GM18511 (cell line): Measurements from ENCODE around the gene KCTD19.
"Not testable (repeated sequence)": the region's sequence is repeated elsewhere in the genome, so short reads cannot be mapped to it uniquely, and the experiment has no call there.

ENCODE experiments used
- ATAC-seq: cut with Tn5 transposase; IDR thresholded peaks from one replicate; pipeline ENCODE4 v1.9.1; 2021; ENCODE audit warnings: mild to moderate bottlenecking, moderate library complexity; ENCODE audit not compliant: unreplicated experiment

KCTD19 gene

GRCh38 chr16:67326472-67327309 is at the start of gene KCTD19, which contains the start of gene LRRC36:
Gene KCTD19, minus strand, starts transcription at chr16:67326741. Its CDS starts 34 bp downstream, at chr16:67326707.
Gene LRRC36, plus strand, starts transcription at chr16:67326815. Its CDS starts 48 bp downstream, at chr16:67326863.
- peak; percentile 54 for ATAC-seq

- not testable (repeated sequence) for ATAC-seq
Measured at GRCh38 chr16:67376012-67376411, 49.5 kb upstream of the KCTD19 start.

- ATAC-seq: no peak
Measured at GRCh38 chr16:67372664-67373063, 46.1 kb upstream of the KCTD19 start.

- no peak for ATAC-seq
Measured at GRCh38 chr16:67370661-67371060, 44.1 kb upstream of the KCTD19 start.

- ATAC-seq: no peak
Measured at GRCh38 chr16:67364600-67365235, 38.2 kb upstream of the KCTD19 start.

GRCh38 chr16:67361038-67361437 is 34.5 kb upstream of the KCTD19 start:
- ATAC-seq: no peak

- ATAC-seq: not testable (repeated sequence)
Measured at GRCh38 chr16:67359540-67360269, 33.2 kb upstream of the KCTD19 start.

GRCh38 chr16:67357561-67357960 is 31.0 kb upstream of the KCTD19 start:
- no peak for ATAC-seq

- no peak for ATAC-seq
Measured at GRCh38 chr16:67356396-67356795, 29.9 kb upstream of the KCTD19 start.

GRCh38 chr16:67352463-67352862 is 25.9 kb upstream of the KCTD19 start:
- ATAC-seq: not testable (repeated sequence)

- ATAC-seq: no peak
Measured at GRCh38 chr16:67350324-67350723, 23.8 kb upstream of the KCTD19 start.

- ATAC-seq: no peak
Measured at GRCh38 chr16:67349172-67349571, 22.6 kb upstream of the KCTD19 start.

- ATAC-seq: no peak
Measured at GRCh38 chr16:67346341-67346740, 19.8 kb upstream of the KCTD19 start.

- no peak for ATAC-seq
Measured at GRCh38 chr16:67345401-67345800, 18.9 kb upstream of the KCTD19 start.

GRCh38 chr16:67342616-67343015 is 16.1 kb upstream of the KCTD19 start:
- no peak for ATAC-seq

GRCh38 chr16:67341250-67341649 is 14.7 kb upstream of the KCTD19 start:
- ATAC-seq: no peak

GRCh38 chr16:67339453-67339852 is 12.9 kb upstream of the KCTD19 start:
- ATAC-seq: no peak

GRCh38 chr16:67336648-67337047 is 10.1 kb upstream of the KCTD19 start:
- no peak for ATAC-seq

- ATAC-seq: no peak
Measured at GRCh38 chr16:67336116-67336515, 9.6 kb upstream of the KCTD19 start.

GRCh38 chr16:67333315-67333714 is 6.8 kb upstream of the KCTD19 start:
- ATAC-seq: no peak

GRCh38 chr16:67329901-67330300 is 3.4 kb upstream of the KCTD19 start:
- ATAC-seq: no peak
